GM23248 (cell line): Measurements from ENCODE around the gene RPN2. TPM values are rescaled to one million over a fixed set of nuclear protein-coding genes. Genes with fewer than 3 reads are reported as not detected.

ENCODE experiments used
- DNase-seq: peaks from one replicate; pipeline ENCODE4 v3.0.0-alpha.2; 2015
- H2AFZ ChIP-seq: fragments of 200-600 bp; sonication (generic); 2 replicates; pipeline ENCODE4 v1.6.1; 2016; ENCODE audit warnings: antibody characterized with exemption
- H3F3A ChIP-seq: fragments of 200-600 bp; sonication (generic); 2 replicates; pipeline ENCODE4 v1.6.1; 2016; ENCODE audit warnings: mild to moderate bottlenecking, antibody characterized with exemption, mixed run types; ENCODE audit not compliant: insufficient read depth
- H3K27ac ChIP-seq: fragments of 200-600 bp; sonication (generic); 2 replicates; pipeline ENCODE4 v1.5.1; 2016; ENCODE audit warnings: mild to moderate bottlenecking
- H3K27me3 ChIP-seq: fragments of 200-600 bp; sonication (generic); replicated peaks from 2 replicates; pipeline ENCODE4 v1.6.1; 2016; ENCODE audit warnings: mild to moderate bottlenecking; ENCODE audit not compliant: insufficient read depth
- H3K36me3 ChIP-seq: fragments of 200-600 bp; sonication (generic); 2 replicates; pipeline ENCODE4 v1.6.1; 2016; ENCODE audit warnings: low read depth, mild to moderate bottlenecking
- H3K4me1 ChIP-seq: fragments of 200-600 bp; sonication (generic); 2 replicates; pipeline ENCODE4 v1.6.1; 2016; ENCODE audit warnings: mild to moderate bottlenecking; ENCODE audit not compliant: insufficient read depth
- H3K4me2 ChIP-seq: fragments of 200-600 bp; sonication (generic); one replicate; pipeline ENCODE4 v1.6.1; 2016; ENCODE audit warnings: mild to moderate bottlenecking; ENCODE audit not compliant: unreplicated experiment
- H3K4me3 ChIP-seq: fragments of 200-600 bp; sonication (generic); 2 replicates; pipeline ENCODE4 v1.5.1; 2016; ENCODE audit warnings: mild to moderate bottlenecking
- H3K79me2 ChIP-seq: fragments of 200-600 bp; sonication (generic); 2 replicates; pipeline ENCODE4 v1.6.1; 2016; ENCODE audit warnings: mild to moderate bottlenecking; ENCODE audit not compliant: insufficient read depth
- H3K9ac ChIP-seq: fragments of 200-600 bp; sonication (generic); 2 replicates; pipeline ENCODE4 v1.6.1; 2016; ENCODE audit warnings: mild to moderate bottlenecking
- H3K9me2 ChIP-seq: fragments of 200-600 bp; sonication (generic); 2 replicates; pipeline ENCODE4 v1.6.1; 2016; ENCODE audit warnings: mixed run types, mild to moderate bottlenecking, moderate library complexity; ENCODE audit not compliant: insufficient read depth
- H3K9me3 ChIP-seq: fragments of 200-600 bp; sonication (generic); one replicate; pipeline ENCODE4 v1.6.1; 2017; ENCODE audit warnings: low read depth
- H4K20me1 ChIP-seq: fragments of 200-600 bp; sonication (generic); 2 replicates; pipeline ENCODE4 v1.6.0; 2016; ENCODE audit not compliant: insufficient read depth
- EZH2 ChIP-seq: fragments of 200-600 bp; sonication (generic); IDR thresholded peaks from 2 replicates; pipeline ENCODE4 v1.6.1; 2018; ENCODE audit warnings: antibody characterized with exemption, mild to moderate bottlenecking; ENCODE audit not compliant: insufficient read depth, poor library complexity, severe bottlenecking
- EZH2phosphoT487 ChIP-seq: fragments of 200-600 bp; sonication (generic); IDR thresholded peaks from 2 replicates; pipeline ENCODE4 v1.6.1; 2018; ENCODE audit warnings: antibody characterized with exemption, moderate library complexity, mild to moderate bottlenecking, low read depth; ENCODE audit not compliant: insufficient read depth
- WGBS, 2 experiments: methylation state at CpG; one replicate each; pipeline ENCODE4 v1.1.6; 2015 to 2017; ENCODE audit warnings: low lambda C conversion rate in 2 of 2, low coverage in 1 of 2; ENCODE audit errors: missing lambda C conversion rate in 2 of 2; 5-methylcytosine and 5-hydroxymethylcytosine counted together
- in situ Hi-C: fragments of 300-500 bp; cut with MboI; formaldehyde crosslinking; loops from 2 replicates; pipeline ENCODE4 v1.15.0; 2020
- polyA plus RNA-seq: library from polyadenylated mRNA; unstranded; fragments of >200 nt; fragmentation: Nextera tagmentation; extraction: Ambion mirVana; gene quantifications from 2 replicates; pipeline ENCODE4 v1.2.1, GENCODE V29; 2016
- total RNA-seq: library from RNA; depleted of rRNA; stranded (reverse); fragments of >200 nt; shearing (Covaris generic); gene quantifications from 2 replicates; pipeline ENCODE4 v1.2.3, GENCODE V29; 2014

The RPN2 gene
- total and polyA plus RNA-seq, 2 experiments from 2014 or later = 368 to 379 TPM

GRCh38 chr20:37209661-37210314, 30.7 kb downstream of the RPN2 start:
- Histone ChIP-seq H3K9ac (no peak overlapping the region), H3K9me2 (no peaks in the 10 kb centered on the region), H3K79me2 (peaks cover 6% of the 10 kb centered on the region), H3K4me1 (0 out of 2 replicates have a peak, but pooled peaks cover 4% of the 10 kb centered on the region), H3K27ac (no peak overlapping the region), H2AFZ (no peak overlapping the region), H3F3A (peaks cover 10% of the 10 kb centered on the region), H3K4me2 (no peak overlapping the region), H3K27me3 (no peaks in the 10 kb centered on the region), H3K9me3 (no peaks in the 10 kb centered on the region), H3K36me3 (peaks cover 36% of the 10 kb centered on the region), H4K20me1 (no peaks in the 10 kb centered on the region), H3K4me3 (no peak overlapping the region)
- in situ Hi-C loops = no loop called here
- no peak for TF ChIP-seq EZH2
- no peak for TF ChIP-seq EZH2phosphoT487
- WGBS, 2 experiments = 77 to 85% methylated on average over 6 of the region's 6 CpGs
- no peak for DNase-seq

- H3K27ac ChIP-seq = no peak overlapping the region
- no peak overlapping the region for H3K4me2 ChIP-seq
- no peak overlapping the region for H2AFZ ChIP-seq
- H3K9me2 ChIP-seq = no peaks in the 10 kb centered on the region
- peaks cover 38% of the 10 kb centered on the region for H3K79me2 ChIP-seq
- no peak overlapping the region for H3K4me3 ChIP-seq
- H3K9me3 ChIP-seq = no peaks in the 10 kb centered on the region
- TF ChIP-seq EZH2 (no peak), EZH2phosphoT487 (no peak)
- H3K9ac ChIP-seq = no peak overlapping the region
- in situ Hi-C loops = no loop called here
- H3F3A ChIP-seq = peaks cover 32% of the 10 kb centered on the region
- peaks cover 29% of the 10 kb centered on the region for H3K36me3 ChIP-seq
- H4K20me1 ChIP-seq = no peaks in the 10 kb centered on the region
- no peaks in the 10 kb centered on the region for H3K27me3 ChIP-seq
- peak; percentile 25 for DNase-seq
- WGBS, 2 experiments = 81 to 98% methylated on average over 4 of the region's 4 CpGs
- H3K4me1 ChIP-seq = peaks cover 15% of the 10 kb centered on the region
Measured at GRCh38 chr20:37218441-37218840, 39.3 kb downstream of the RPN2 start.

DNA sequence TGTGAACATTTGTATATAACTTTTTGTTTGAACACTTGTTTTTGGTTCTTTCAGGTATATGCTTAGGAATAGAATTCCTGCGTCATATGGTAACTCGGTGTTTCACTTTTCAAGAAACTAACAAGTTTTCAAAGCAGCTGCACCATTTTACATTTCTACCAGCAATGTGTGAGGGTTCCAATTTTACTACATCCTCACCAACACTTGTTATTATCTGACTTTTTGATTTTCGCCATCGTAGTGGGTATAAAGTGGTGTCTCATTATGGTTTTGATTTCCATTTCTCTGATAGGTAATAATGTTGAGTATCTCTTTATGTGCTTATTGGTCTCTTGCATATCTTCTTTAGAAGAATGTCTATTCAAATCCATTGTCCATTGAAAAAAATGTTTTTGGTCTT, 39.8 kb downstream of the RPN2 start:
- Histone ChIP-seq H3K36me3 (peaks cover 26% of the 10 kb centered on the region), H3F3A (peaks cover 33% of the 10 kb centered on the region), H4K20me1 (no peaks in the 10 kb centered on the region), H3K79me2 (peaks cover 38% of the 10 kb centered on the region), H3K9ac (no peak overlapping the region), H3K4me3 (no peak overlapping the region), H3K4me1 (peaks cover 18% of the 10 kb centered on the region), H3K4me2 (no peak overlapping the region), H3K27me3 (no peaks in the 10 kb centered on the region), H3K9me3 (no peaks in the 10 kb centered on the region), H3K27ac (no peak overlapping the region), H3K9me2 (no peaks in the 10 kb centered on the region), H2AFZ (no peak overlapping the region)
- TF ChIP-seq EZH2 (no peak), EZH2phosphoT487 (no peak)
- DNase-seq = no peak
- in situ Hi-C loops = no loop called here
- WGBS, 2 experiments = 84 to 88% methylated on average over 4 of the region's 4 CpGs

DNA sequence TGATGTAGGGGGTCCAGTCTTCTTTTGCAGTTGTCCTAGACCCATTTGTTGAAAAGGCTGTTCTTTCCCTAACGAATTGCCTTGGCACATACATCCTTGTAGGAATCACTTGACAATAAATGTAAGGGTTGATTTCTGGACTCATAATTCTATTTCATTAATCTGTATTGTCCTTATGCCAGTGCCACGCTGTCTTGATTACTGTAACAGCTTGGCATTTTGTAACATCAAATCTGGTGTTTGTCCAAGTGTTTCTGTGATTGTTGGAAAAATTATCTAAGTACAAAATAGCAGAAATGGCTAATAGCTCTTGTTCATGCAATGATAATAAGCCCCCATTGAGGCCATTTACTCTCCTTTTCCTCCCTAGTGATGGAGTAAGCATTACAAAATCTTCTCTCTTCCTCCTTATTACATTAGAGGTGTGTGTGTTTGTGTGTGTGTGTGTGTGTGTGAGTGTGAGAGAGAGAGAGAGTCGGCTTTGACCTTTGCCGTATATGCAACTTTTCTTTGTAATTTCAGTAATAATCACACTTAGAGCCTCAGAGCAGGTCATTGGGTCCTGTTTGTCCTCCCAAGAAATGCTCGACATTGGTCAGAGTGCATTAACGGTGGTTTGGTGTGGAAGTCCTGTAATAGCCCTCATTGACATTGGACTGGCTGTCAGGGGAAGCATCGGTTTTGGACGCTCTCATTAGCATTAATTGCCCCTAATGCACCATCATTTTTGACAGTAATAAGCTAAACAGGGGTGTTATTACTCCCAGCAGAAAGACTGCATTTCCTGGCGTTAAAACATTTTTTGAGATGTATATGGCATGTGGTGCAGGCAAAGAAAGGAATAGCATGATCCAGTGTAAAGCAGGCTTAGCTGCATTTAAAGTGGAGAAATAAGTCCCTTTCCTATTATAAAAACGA, 40.9 kb downstream of the RPN2 start:
- Histone ChIP-seq H3F3A (peaks cover 26% of the 10 kb centered on the region), H3K9ac (peak overlapping the region; percentile 60), H3K27me3 (no peaks in the 10 kb centered on the region), H2AFZ (no peak overlapping the region), H3K9me3 (no peaks in the 10 kb centered on the region), H3K4me2 (no peak overlapping the region), H3K27ac (peak overlapping the region; percentile 58), H3K9me2 (no peaks in the 10 kb centered on the region), H4K20me1 (no peaks in the 10 kb centered on the region), H3K36me3 (peaks cover 34% of the 10 kb centered on the region), H3K79me2 (peaks cover 38% of the 10 kb centered on the region), H3K4me3 (no peak overlapping the region), H3K4me1 (peaks cover 18% of the 10 kb centered on the region)
- 34 to 39% methylated on average over 10 of the region's 10 CpGs for WGBS, 2 experiments
- DNase-seq = no peak
- in situ Hi-C loops = no loop called here
- TF ChIP-seq EZH2 = no peak
- TF ChIP-seq EZH2phosphoT487 = no peak
